HG02981 (cell line): ENCODE measurements around the gene TUBGCP3.
"Not testable (repeated sequence)": the region's sequence is repeated elsewhere in the genome, so short reads cannot be mapped to it uniquely, and the experiment has no call there.

Experiments
- ATAC-seq: cut with Tn5 transposase; IDR thresholded peaks from one replicate; pipeline ENCODE4 v1.9.1; 2021; ENCODE audit warnings: mild to moderate bottlenecking, moderate library complexity; ENCODE audit not compliant: unreplicated experiment

Gene TUBGCP3

DNA sequence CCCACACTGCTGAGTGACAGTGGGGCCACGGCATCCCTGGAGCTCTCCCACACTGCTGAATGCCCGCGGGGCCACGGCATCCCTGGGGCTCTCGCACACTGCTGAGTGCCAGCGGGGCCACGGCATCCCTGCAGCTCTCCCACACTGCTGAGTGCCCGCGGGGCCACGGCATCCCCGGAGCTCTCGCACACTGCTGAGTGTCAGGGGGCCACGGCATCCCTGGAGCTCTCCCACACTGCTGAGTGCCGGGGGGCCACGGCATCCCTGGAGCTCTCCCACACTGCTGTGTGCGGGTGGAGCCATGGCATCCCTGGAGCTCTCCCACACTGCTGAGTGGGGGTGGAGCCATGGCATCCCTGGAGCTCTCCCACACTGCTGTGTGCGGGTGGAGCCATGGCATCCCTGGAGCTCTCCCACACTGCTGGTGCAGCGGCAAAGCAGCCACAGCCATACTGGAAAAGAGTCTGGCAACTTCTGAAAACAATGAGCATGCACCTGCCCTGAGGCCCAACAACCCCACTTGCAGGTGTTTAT is 8.6 kb downstream of the TUBGCP3 start:
- no peak for ATAC-seq

DNA sequence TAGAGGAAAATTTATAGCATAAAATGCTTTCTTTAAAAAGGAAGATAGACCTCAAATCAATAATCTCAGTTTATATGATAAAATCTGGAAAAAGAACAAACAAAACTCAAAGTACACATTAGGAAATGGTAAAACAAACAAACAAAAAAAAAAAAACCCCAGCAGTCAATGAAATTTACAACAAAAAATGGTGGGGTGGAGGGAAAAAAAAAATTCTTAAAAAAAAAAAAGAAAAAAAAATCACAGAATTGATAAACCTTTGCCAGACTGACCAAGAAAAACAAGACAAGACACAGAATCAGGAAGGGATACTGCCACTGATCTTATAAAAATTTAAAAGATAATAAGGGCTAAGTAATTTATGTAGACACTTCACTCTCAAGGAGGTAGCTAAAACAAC is 11.2 kb downstream of the TUBGCP3 start:
- ATAC-seq, result no peak

DNA sequence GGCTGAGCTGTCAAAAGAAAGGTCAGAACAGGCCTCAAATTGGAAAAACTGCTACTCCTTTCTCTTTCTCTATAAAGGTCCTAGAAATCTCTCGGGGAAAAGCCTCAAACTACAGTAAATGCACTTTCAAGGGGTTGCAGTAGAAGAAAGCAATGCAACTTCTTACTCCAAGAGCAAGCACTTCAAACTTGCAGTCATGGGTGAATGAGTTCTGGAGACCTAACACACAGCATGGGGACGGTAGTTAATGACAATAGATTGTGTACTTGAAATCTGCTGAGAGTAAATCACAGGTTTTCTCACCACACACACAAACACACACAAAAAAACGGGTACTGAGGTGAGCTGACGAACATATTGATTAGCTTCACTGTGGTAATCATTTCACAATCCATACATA is 11.8 kb downstream of the TUBGCP3 start:
- no peak for ATAC-seq

DNA sequence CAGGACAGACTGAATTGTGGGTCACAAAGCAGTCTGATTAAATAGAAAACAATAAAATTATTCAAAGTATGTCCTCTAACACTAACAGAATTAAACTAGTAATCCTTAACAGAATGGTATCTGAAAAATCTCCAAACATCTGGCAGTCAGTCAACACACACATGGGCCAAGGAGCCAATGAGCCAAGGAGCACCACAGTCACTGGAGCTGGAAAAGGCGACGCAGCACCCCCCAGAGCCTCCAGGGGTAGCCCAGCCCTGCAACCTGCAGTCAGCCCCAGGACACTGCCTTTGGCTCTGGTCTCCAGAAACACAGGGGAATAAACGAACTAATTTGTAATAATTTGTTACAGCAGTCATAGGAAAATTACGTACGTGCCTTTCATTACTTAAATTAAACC is 12.3 kb downstream of the TUBGCP3 start:
- ATAC-seq, result no peak

DNA sequence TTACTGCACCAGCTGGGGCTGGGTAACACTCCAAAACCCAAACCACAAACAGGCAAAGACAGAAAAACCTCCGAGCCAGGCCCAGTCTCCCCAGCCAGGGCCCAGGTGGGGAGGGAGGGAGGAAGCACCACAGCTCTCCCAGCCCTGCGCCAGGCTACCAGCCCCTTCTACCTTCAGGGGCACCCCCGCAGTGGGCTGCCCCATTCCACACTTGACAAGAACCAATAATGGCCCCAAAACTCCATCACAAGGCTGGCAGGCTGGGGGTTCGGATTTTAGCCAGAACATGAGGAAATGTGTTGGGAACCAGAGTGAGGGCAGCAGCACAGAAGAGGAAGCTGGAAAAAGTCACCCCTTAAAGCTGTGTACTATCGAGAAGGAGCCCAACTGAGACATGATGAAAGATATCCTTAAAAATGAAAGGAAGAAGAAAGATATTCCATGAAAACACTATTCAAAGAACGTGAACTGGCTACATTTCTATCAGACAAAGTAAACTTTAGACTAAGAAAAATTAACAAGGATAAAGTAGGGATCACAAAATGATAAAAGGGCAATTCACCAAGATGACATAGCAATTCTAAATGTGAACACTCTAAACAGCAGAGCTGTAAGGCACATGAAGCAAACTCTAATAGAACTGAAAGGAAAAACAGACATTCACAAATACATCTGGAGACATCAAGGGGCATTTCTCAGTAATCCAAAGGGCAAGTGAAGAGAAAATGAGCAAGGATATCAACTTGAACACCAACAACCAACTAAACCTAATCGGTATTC is 12.9 kb downstream of the TUBGCP3 start:
- ATAC-seq, result no peak

DNA sequence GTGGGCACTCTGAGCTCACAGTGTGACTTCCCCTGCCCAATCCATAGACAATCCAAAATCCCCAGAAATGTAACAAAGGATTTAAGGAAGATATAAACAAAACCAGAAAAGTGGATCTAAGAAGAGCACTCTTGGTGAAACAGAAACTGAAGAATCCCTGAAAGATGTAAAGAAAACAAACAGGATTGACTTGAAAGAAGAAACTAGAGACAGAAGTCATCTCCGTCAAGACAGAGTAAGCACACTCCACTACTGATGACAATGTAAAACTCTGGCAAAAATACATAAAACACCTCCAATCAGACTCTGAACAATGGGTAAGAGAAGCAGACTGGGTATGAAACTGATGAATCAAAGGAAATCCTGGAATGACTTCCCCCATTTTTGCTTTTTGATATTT is 13.5 kb downstream of the TUBGCP3 start:
- ATAC-seq, result no peak

DNA sequence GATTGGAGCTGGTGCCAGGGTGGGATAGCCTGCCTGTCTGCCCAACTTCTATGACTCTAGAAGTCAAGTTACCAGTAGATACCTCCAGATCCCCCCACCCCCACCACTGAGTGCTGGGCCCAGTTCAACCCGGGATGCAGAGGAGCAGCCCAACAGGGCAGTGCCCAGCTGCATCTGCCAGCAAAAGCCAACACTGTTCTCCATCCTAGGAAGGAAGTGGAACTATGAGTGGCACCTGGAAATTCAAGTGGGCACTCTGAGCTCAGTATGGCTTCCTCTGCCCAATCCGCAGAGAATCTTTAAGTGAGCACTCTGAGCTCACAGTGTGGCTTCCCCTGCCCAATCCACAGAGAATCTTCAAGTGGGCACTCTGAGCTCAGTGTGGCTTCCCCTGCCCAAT is 14.2 kb downstream of the TUBGCP3 start:
- no peak for ATAC-seq

DNA sequence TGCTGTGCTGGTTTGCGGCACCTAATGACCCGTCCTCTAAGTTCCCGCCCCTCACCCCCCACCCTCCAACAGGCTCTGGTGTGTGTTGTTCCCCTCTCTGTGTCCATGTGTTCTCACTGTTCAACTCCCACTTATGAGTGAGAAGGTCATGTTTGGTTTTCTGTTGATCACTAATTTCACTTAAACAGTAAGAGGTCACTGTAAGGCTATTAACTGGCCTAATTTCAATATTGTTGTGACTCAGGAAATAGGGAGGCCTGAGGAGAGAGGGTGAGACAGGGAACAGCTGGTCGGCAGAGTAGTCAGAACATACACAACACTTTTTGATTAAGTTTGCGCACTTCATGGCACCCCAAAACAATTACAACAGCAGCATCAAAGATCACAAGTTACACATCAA is 15.6 kb downstream of the TUBGCP3 start:
- ATAC-seq, result no peak

DNA sequence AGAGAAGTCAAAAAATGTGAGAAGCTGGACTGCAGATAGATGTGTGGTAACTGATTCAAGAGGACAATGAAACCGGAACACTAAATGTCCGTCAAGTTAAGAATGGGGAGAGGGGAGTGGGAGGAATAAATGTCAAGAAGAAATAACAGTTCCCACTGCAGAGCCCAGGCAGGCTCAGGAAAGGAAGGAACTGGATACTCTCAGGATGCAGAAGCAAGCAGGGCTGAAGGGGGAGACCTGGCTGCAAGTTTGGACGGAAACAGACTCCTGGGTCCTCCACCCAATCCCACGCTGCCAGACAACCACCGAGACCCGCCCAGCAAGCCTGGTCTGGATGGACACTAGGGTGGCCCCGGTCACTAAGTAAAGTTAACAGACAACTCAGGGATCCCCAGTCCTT is 18.1 kb downstream of the TUBGCP3 start:
- ATAC-seq, result no peak

DNA sequence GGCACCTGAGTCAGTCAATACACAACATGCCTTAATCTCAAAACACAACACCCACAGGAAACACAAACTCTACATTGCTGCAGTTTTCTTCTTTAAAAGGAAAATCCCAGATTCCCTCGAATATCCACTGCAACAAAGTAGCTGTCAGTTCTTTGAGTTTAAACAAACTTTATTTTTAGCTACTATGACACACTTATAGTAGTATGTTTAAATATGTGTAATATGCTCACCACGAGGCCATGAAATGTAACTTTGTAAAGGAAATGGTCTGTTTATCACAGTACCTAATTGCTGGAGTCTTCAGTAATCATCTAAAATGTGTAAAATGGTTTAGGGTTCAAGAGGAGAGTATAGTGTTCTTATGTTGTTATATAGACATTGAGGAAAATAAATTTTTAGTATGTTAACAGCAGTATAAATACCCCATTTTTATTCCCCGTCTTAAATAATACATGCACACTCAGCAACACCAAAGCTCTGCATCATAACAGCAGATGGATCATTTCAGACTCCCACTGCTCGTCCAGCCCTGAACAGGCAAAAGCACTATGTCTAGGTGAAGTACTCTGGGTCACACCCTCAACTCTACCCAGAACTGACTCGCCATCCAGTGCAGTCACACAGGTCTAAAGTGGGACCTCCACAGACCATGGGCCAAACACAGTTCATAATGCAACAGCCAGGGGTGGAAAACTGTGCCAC is 20.6 kb downstream of the TUBGCP3 start:
- no peak for ATAC-seq

DNA sequence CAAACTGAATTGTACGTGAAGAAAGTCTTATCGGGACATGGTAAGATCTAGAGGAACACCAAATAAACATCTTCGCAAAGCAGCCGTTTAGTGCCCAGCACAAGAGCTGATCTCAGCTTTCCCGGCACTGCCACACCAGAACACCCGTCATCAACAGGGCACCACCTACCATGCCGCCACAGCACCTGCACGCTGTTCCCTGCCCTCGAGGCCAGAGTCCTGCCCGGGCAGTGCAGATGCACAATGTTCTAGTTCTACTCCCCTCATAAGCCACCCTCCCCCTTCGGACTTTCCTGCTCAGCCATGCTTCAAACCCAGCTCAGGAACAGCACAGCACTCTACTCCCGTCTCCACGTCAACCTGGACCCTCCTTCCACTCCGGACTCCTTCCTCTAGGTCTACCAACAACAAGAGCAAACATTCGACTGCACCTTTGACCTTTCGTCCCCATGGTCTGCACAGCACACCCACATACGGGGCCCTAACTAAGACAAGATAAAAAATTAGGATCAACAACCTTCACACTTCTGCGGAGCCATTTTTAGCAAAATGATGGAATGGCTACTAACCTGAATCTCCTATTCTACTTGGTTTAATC is 25.1 kb downstream of the TUBGCP3 start:
- no peak for ATAC-seq

DNA sequence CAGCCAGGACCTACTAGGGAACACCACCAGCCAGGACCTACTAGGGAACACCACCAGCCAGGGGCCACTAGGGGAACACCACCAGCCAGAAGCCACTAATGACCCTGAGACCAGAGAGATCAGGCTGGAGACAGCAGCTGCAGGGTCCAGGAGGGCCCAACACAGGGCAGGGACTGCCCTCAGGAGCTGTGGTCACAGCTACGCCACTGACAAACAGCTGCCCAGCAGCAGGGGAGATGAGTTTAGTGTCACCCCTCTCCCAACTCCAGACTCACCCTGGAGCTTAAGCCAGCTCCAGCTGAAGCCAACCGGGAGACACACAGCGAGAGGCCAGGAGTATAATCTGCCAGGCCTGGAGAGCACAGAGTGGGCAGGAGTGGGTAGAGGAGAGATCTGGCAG is 25.7 kb downstream of the TUBGCP3 start:
- ATAC-seq, result no peak

DNA sequence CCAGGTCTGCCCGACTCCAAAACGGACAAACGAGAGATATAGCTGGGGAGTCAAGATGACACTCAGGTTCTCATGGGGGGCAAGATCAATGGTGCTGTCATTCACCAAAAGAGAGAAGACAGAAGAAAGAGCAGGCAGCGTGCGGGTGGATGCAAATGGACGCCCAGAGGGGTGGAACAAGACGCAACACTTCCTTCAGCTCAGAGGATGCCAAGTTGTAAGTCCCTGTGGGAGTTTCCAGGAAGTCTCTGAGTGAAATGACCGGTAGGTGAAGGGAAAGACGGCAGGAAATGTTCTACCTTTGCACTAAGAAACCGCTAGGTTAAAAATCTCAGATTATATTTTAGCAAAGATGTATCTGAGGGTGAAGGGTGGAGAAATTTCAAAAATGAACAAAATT is 26.5 kb downstream of the TUBGCP3 start:
- no peak for ATAC-seq

DNA sequence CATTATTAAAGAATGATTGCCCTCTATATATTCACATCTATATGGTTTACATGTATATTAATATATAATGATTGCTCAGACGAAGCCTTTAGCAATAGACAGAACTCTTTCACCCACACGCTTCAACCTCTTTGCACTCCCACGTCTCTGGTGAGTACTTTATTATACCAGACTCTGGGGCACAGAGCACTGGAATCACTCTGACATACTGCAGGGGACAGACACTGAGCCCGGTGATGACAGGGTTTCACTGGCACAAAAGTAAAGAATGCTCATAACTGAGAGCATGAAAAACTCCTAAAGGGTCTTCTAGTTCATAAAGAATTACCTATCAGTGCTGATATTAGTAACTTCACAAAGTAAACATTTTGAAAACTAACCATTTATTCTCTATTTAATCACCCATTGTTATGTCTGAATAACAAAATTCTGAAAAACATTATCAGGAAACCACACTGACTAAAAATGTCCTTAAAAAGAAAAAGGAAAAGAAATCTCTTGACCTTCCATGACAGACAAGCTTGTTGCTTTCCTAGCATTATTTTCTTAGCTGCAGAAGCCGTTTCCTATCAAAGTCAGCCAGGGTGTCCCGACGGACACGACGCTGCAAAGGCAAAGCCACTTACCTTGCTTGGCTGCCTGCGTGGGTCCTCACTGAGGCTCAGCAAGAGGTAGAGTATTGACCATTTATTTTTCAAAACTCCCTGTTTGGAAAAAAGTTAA is 29.1 kb downstream of the TUBGCP3 start:
- no peak for ATAC-seq

DNA sequence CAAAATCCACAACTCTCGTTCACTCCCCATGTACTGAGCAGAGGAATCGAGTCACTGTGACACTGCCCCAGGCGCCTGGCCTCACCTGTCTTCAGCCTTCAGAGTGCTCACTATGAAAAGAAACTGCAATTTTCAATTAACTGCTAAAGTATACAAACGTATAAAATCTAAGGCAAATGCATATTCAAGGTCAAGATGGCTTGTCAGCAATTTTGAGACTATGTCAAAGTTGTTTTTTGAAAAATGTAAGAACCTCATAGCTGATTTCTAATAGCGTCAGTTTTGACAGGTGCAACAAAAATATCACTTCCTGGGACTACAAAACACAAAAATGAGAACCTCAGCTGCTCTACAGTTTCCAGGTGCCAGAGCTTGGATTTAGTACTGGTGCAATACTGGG is 31.4 kb downstream of the TUBGCP3 start:
- no peak for ATAC-seq

DNA sequence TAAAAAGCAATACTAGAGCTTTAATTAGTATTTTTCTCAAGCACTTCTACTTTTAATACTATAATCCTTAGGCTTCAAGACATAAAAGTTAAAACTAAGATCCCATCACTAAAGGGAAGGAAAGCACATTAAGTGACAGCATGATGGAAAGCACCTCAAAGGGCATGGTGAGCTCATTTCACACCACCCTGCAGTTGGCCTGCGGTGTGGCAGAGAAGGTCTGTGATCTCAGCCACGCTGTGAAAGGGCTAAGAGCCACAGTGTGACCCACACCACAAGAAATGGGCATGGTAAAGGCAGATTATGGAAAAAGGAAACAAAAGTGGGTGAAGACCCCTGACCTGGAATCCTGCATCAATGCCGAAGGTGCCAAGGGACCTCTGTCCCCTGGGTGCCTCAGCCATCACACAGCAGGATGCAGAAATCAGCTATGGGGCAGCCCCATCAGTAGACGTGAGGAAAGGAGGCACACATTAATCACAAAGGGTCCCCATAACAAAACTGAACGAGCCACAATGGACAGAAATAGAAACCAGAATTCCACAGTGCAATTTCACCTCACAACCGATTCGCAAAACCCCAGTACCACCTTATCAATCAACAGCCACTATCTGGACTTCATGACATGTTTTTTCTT is 33.6 kb downstream of the TUBGCP3 start:
- no peak for ATAC-seq

DNA sequence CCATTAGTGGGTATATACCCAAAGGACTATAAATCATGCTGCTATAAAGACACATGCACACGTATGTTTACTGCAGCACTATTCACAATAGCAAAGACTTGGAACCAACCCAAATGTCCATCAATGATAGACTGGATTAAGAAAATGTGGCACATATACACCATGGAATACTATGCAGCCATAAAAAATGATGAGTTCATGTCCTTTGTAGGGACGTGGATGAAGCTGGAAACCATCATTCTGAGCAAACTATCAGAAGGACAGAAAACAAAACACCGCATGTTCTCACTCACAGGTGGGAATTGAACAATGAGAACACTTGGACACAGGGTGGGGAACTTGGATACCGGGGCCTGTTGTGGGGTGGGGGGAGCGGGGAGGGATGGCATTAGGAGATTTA is 39.0 kb downstream of the TUBGCP3 start:
- not testable (repeated sequence) for ATAC-seq

DNA sequence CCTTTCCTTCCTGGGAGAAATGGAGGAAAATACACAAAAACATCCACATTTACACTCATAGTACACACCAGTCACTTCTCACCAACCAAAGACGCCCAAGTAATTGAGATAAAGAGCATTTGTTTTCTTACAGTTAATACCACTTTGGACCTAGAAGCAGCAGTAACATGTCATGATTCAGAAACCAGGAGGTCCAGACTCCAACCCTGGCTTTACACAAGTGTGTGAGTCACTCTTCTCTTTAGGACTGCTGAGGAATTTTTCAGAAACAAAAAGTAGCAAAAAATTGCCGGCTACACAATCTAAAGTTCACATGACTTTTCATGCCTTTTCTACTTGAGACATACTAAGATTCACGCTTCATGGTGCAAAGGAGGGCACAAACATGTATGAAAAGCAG is 42.1 kb downstream of the TUBGCP3 start:
- ATAC-seq, result no peak

DNA sequence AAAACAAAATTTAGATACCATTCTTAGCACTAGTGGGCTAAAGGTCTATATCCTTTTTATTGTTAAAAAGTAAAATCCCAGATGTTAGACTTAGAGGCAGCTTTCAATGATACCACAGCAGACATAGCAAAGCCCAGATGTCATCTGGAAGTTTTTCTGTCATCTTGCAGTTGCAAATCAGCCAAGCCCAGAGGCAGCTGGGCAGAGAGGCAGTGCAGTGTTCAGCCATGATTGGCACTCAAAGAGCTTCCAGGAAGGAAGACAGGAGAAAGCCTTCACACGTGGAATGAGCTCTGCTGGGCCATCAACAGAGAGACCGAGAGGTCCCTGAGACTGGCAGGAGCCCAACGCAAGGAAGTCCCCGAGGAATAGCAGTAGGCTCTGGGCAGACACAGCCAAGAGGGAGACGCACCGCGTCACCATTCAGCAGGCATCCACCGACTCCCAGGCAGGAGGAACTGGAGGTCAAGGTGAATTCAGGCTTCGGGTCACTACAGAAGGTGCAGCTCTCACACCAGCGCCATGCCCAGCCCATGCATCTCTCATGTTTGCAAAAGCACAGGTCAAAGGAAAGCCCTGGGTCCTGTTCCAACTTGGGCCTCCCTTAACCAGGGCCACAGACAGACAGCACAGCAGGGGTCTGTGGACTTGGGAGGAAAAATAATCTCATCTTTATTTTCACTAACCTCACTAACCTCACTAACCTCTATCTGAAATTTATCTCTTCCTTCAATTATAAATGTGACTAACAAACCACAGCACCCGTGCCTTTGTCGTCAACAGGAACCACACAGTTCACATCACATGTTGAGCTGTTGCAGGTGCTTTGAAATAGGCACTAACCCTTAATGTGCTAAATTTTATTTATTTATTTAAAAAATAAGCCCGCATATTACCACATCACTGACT is 54.9 kb downstream of the TUBGCP3 start:
- ATAC-seq, result no peak

DNA sequence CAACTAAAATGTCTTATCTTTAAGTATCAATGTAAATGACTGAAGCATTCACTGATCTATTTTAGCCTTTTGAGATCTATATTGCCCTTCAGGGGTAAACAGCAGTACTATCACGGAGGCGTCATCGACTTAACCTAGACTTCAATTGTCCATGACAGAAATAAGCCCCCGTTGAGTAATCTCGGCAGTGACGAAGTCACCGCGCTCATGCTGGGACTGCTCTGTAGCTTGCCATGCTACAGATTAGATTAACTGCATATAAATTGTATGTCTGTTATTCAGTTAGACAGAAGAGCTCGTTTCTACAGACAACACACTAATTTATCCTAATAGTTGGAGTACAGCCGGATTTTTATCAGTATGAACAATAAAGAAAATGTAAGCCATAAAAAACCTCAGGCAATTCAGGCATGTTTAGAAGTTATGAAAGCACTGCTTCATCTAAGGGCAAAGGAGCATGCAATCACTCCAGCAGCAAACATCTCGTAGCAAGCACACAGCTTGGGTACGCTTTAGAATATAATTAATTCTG is 56.6 kb downstream of the TUBGCP3 start:
- ATAC-seq, result no peak
